ENCODE measurements around the gene TMEM151B.
A peak's percentile ranks its signal among the peaks of the same experiment; 100 is the strongest.

TMEM151B gene

GRCh38 chr6:44256775-44257024 lies 13.6 kb upstream of the TMEM151B start:
- no peak for TF ChIP-seq CTCF (IDR thresholded peaks at IDR 0.05)

- TF ChIP-seq CTCF (IDR thresholded peaks at IDR 0.05) = peak; percentile 85
These were observed 13.1 kb upstream of the TMEM151B start, which contains the start of gene SLC35B2 for GRCh38 chr6:44257025-44257752. SLC35B2 (minus strand) TSS chr6:44257528; CDS start chr6:44257410, 118 bp downstream.

GRCh38 chr6:44257753-44258324 lies 12.4 kb upstream of the TMEM151B start:
- TF ChIP-seq CTCF (IDR thresholded peaks at IDR 0.05) = 0 out of 2 replicates have a peak, but pooled peaks have one; percentile 31

GRCh38 chr6:44258325-44258863 lies 11.9 kb upstream of the TMEM151B start:
- no peak for TF ChIP-seq CTCF (IDR thresholded peaks at IDR 0.05)

GRCh38 chr6:44258921-44259320 lies 11.3 kb upstream of the TMEM151B start:
- no peak for TF ChIP-seq CTCF (IDR thresholded peaks at IDR 0.05)

GRCh38 chr6:44260011-44260410 lies 10.2 kb upstream of the TMEM151B start:
- no peak for TF ChIP-seq CTCF (IDR thresholded peaks at IDR 0.05)

GRCh38 chr6:44260451-44261297 lies 9.6 kb upstream of the TMEM151B start:
- TF ChIP-seq CTCF (IDR thresholded peaks at IDR 0.05) = no peak
